WTC11 (cell line): Measurements from ENCODE around the gene HTR1E. TPM values are rescaled to one million over a fixed set of nuclear protein-coding genes. Genes with fewer than 3 reads are reported as not detected.

ENCODE experiments used
- ATAC-seq: fragments of 200-7000 bp; cut with Tn5 transposase; 2 replicates; pipeline ENCODE4 v1.10.0; 2021; ENCODE audit warnings: mild to moderate bottlenecking, moderate library complexity
- CTCF ChIA-PET: fragments of 300-600 bp; sonication (Branson Sonifier 250); formaldehyde crosslinking; loops from one replicate; lab custom pipeline; 2021; ENCODE audit warnings: antibody characterized with exemption; lab: Charles Lee
- POLR2A ChIA-PET: fragments of 350-600 bp; sonication (Branson Sonifier 250); formaldehyde crosslinking; loops from one replicate; lab custom pipeline; 2021; ENCODE audit warnings: antibody characterized with exemption; lab: Charles Lee
- DNase-seq: peaks from one replicate; pipeline ENCODE4 v3.0.0; 2021; ENCODE audit warnings: low spot score
- H3K27ac Mint-ChIP-seq: 2 replicates; pipeline ENCODE4 v1.8.0; 2021; ENCODE audit warnings: mixed read lengths
- H3K27me3 Mint-ChIP-seq: 2 replicates; pipeline ENCODE4 v1.8.0; 2021; ENCODE audit warnings: low read depth, mild to moderate bottlenecking, moderate library complexity, mixed read lengths
- H3K36me3 Mint-ChIP-seq: 2 replicates; pipeline ENCODE4 v1.8.0; 2021; ENCODE audit warnings: mixed read lengths
- H3K4me1 Mint-ChIP-seq: 2 replicates; pipeline ENCODE4 v1.8.0; 2022; ENCODE audit warnings: mixed read lengths
- H3K4me3 Mint-ChIP-seq: 2 replicates; pipeline ENCODE4 v1.8.0; 2021; ENCODE audit warnings: mild to moderate bottlenecking, moderate library complexity, mixed read lengths
- H3K9me3 Mint-ChIP-seq: 2 replicates; pipeline ENCODE4 v1.8.0; 2021; ENCODE audit warnings: mixed read lengths
- ATF2 ChIP-seq: sonication (generic); formaldehyde crosslinking; IDR thresholded peaks from 2 replicates; pipeline ENCODE4 v1.8.1; 2022; ENCODE audit warnings: low read depth, missing genetic modification reagents, borderline replicate concordance
- ATF6 ChIP-seq: sonication (generic); formaldehyde crosslinking; IDR thresholded peaks from 2 replicates; pipeline ENCODE4 v1.8.1; 2023; ENCODE audit warnings: mild to moderate bottlenecking, missing genetic modification reagents
- CDX4 ChIP-seq: fragments of 250-450 bp; sonication (Bioruptor Pico); IDR thresholded peaks from 2 replicates; pipeline ENCODE4 v1.9.0; 2021; ENCODE audit warnings: moderate library complexity, mild to moderate bottlenecking, inconsistent platforms, borderline replicate concordance
- FOXP1 ChIP-seq: sonication (generic); formaldehyde crosslinking; IDR thresholded peaks from 2 replicates; pipeline ENCODE4 v1.8.0; 2022; ENCODE audit warnings: missing genetic modification reagents, mild to moderate bottlenecking, moderate library complexity, borderline replicate concordance
- FOXP4 ChIP-seq: sonication (generic); formaldehyde crosslinking; IDR thresholded peaks from 2 replicates; pipeline ENCODE4 v1.8.0; 2022; ENCODE audit warnings: mild to moderate bottlenecking, missing genetic modification reagents
- GABPB1 ChIP-seq: sonication (generic); formaldehyde crosslinking; IDR thresholded peaks from 2 replicates; pipeline ENCODE4 v1.8.1; 2023; ENCODE audit warnings: mild to moderate bottlenecking, missing genetic modification reagents
- HMGA2 ChIP-seq: fragments of 250-450 bp; sonication (Bioruptor Pico); IDR thresholded peaks from 2 replicates; pipeline ENCODE4 v1.4.0; 2021; ENCODE audit warnings: mild to moderate bottlenecking, moderate library complexity
- KAT7 ChIP-seq: sonication (generic); formaldehyde crosslinking; IDR thresholded peaks from 2 replicates; pipeline ENCODE4 v1.8.1; 2023; ENCODE audit warnings: missing genetic modification reagents, mild to moderate bottlenecking, borderline replicate concordance
- NR1H2 ChIP-seq: sonication (generic); formaldehyde crosslinking; IDR thresholded peaks from 2 replicates; pipeline ENCODE4 v1.9.0; 2021; ENCODE audit warnings: mild to moderate bottlenecking, moderate library complexity, missing genetic modification reagents
- NR2C2 ChIP-seq: sonication (generic); formaldehyde crosslinking; IDR thresholded peaks from 2 replicates; pipeline ENCODE4 v1.8.0; 2022; ENCODE audit warnings: mild to moderate bottlenecking, missing genetic modification reagents
- NR3C1 ChIP-seq: sonication (generic); formaldehyde crosslinking; conservative IDR thresholded peaks from 2 replicates; pipeline ENCODE4 v1.8.1; 2023; ENCODE audit warnings: low read depth, mild to moderate bottlenecking, missing genetic modification reagents
- PRDM15 ChIP-seq: sonication (generic); formaldehyde crosslinking; IDR thresholded peaks from 2 replicates; pipeline ENCODE4 v1.8.0; 2022; ENCODE audit warnings: missing genetic modification reagents
- PREB ChIP-seq: sonication (generic); formaldehyde crosslinking; IDR thresholded peaks from 2 replicates; pipeline ENCODE4 v1.8.1; 2022; ENCODE audit warnings: mild to moderate bottlenecking, missing genetic modification reagents, moderate library complexity, borderline replicate concordance
- PRRX2 ChIP-seq: fragments of 250-450 bp; sonication (Bioruptor Pico); IDR thresholded peaks from 2 replicates; pipeline ENCODE4 v1.8.0; 2021; ENCODE audit warnings: mild to moderate bottlenecking
- SMAD4 ChIP-seq: sonication (generic); formaldehyde crosslinking; IDR thresholded peaks from 2 replicates; pipeline ENCODE4 v1.8.0; 2022; ENCODE audit warnings: mild to moderate bottlenecking, missing genetic modification reagents
- SOX15 ChIP-seq: fragments of 250-450 bp; sonication (Bioruptor Pico); IDR thresholded peaks from 2 replicates; pipeline ENCODE4 v1.9.0; 2021; ENCODE audit warnings: mild to moderate bottlenecking
- TCF7 ChIP-seq: sonication (generic); formaldehyde crosslinking; IDR thresholded peaks from 2 replicates; pipeline ENCODE4 v1.8.0; 2022; ENCODE audit warnings: mild to moderate bottlenecking, low read depth, missing genetic modification reagents, moderate library complexity
- TEAD4 ChIP-seq: sonication (generic); formaldehyde crosslinking; IDR thresholded peaks from 2 replicates; pipeline ENCODE4 v1.8.0; 2022; ENCODE audit warnings: mild to moderate bottlenecking, missing genetic modification reagents
- ZBTB21 ChIP-seq: sonication (generic); formaldehyde crosslinking; IDR thresholded peaks from 2 replicates; pipeline ENCODE4 v1.8.1; 2023; ENCODE audit warnings: mild to moderate bottlenecking, missing genetic modification reagents, borderline replicate concordance
- ZNF263 ChIP-seq: sonication (generic); formaldehyde crosslinking; IDR thresholded peaks from 2 replicates; pipeline ENCODE4 v1.8.1; 2022; ENCODE audit warnings: low read depth, mild to moderate bottlenecking, moderate library complexity, missing genetic modification reagents
- ZNF281 ChIP-seq: sonication (generic); formaldehyde crosslinking; IDR thresholded peaks from 2 replicates; pipeline ENCODE4 v1.8.0; 2023; ENCODE audit warnings: mild to moderate bottlenecking, missing genetic modification reagents
- ZNF317 ChIP-seq: sonication (generic); formaldehyde crosslinking; IDR thresholded peaks from 2 replicates; pipeline ENCODE4 v1.8.1; 2023; ENCODE audit warnings: low read depth, mild to moderate bottlenecking, moderate library complexity, missing genetic modification reagents, borderline replicate concordance
- ZNF396 ChIP-seq: fragments of 250-450 bp; sonication (Bioruptor Pico); IDR thresholded peaks from 2 replicates; pipeline ENCODE4 v1.8.0; 2021; ENCODE audit warnings: mild to moderate bottlenecking, moderate library complexity, borderline replicate concordance
- ZNF423 ChIP-seq: fragments of 250-450 bp; sonication (Bioruptor Pico); IDR thresholded peaks from 2 replicates; pipeline ENCODE4 v2.1.2; 2022; ENCODE audit warnings: mild to moderate bottlenecking, moderate library complexity
- total RNA-seq: library from RNA; stranded (reverse); gene quantifications from 3 replicates; pipeline ENCODE4 v1.2.3, GENCODE V29; 2021

The HTR1E gene
- total RNA-seq, 1 experiment from 2014 or later = 0.09 TPM

- no peak for ATAC-seq
- Mint-ChIP-seq H3K27me3 (no peaks in the 10 kb centered on the region; the same call in 1 of the 2 replicates), H3K4me3 (no peak overlapping the region), H3K4me1 (no peaks in the 10 kb centered on the region), H3K27ac (no peak overlapping the region)
- POLR2A ChIA-PET = no interaction called here
- no peak for DNase-seq
- no peak for TF ChIP-seq HMGA2
- TF ChIP-seq PRDM15 = no peak
- TF ChIP-seq CDX4 (CRISPR knock-in tag) = no peak
- TF ChIP-seq TEAD4 (CRISPR knock-in tag) = no peak
- TF ChIP-seq ZNF423 (CRISPR knock-in tag) = no peak
- TF ChIP-seq ATF6 (CRISPR knock-in tag) = no peak
- TF ChIP-seq ZBTB21 (CRISPR knock-in tag) = no peak
- TF ChIP-seq KAT7 = no peak
- no peak for TF ChIP-seq GABPB1 (CRISPR knock-in tag)
- TF ChIP-seq ZNF281 (CRISPR knock-in tag) = no peak
- TF ChIP-seq ZNF317 = no peak
- no peak for TF ChIP-seq TCF7 (CRISPR knock-in tag)
- TF ChIP-seq NR3C1 (CRISPR knock-in tag) = no peak
- TF ChIP-seq SOX15 = no peak
- TF ChIP-seq PREB (CRISPR knock-in tag) = no peak
- no peak for TF ChIP-seq NR1H2 (CRISPR knock-in tag)
- no peak for TF ChIP-seq SMAD4 (CRISPR knock-in tag)
- TF ChIP-seq, all 79 proteins: peak for 0
- no peaks in the 10 kb centered on the region for H3K36me3 Mint-ChIP-seq
- H3K9me3 Mint-ChIP-seq = no peaks in the 10 kb centered on the region
- CTCF ChIA-PET = no interaction called here
Measured at GRCh38 chr6:86966271-86966670, 28.9 kb downstream of the HTR1E start.

GRCh38 chr6:86969573-86969972, 32.2 kb downstream of the HTR1E start:
- Mint-ChIP-seq H3K36me3 (no peaks in the 10 kb centered on the region), H3K9me3 (no peaks in the 10 kb centered on the region), H3K27me3 (no peaks in the 10 kb centered on the region; the same call in 1 of the 2 replicates), H3K27ac (no peak overlapping the region), H3K4me3 (no peak overlapping the region), H3K4me1 (no peaks in the 10 kb centered on the region)
- DNase-seq (no peak), ATAC-seq (no peak)
- TF ChIP-seq ZNF263 (CRISPR knock-in tag) (no peak), FOXP4 (no peak), NR2C2 (CRISPR knock-in tag) (no peak), ATF2 (CRISPR knock-in tag) (no peak), ZNF396 (CRISPR knock-in tag) (no peak), FOXP1 (CRISPR knock-in tag) (no peak), ZNF317 (no peak), PRRX2 (CRISPR knock-in tag) (no peak)
- ChIA-PET CTCF (no interaction called here), POLR2A (no interaction called here)
